ENCODE results near the gene EDN1. TPM values are rescaled to one million over a fixed set of nuclear protein-coding genes. Genes with fewer than 3 reads are reported as not detected.

Gene EDN1
- total RNA-seq, 3 donors from 2014 or later, result 11.5 to 51.7 (median 36.8) TPM

DNA sequence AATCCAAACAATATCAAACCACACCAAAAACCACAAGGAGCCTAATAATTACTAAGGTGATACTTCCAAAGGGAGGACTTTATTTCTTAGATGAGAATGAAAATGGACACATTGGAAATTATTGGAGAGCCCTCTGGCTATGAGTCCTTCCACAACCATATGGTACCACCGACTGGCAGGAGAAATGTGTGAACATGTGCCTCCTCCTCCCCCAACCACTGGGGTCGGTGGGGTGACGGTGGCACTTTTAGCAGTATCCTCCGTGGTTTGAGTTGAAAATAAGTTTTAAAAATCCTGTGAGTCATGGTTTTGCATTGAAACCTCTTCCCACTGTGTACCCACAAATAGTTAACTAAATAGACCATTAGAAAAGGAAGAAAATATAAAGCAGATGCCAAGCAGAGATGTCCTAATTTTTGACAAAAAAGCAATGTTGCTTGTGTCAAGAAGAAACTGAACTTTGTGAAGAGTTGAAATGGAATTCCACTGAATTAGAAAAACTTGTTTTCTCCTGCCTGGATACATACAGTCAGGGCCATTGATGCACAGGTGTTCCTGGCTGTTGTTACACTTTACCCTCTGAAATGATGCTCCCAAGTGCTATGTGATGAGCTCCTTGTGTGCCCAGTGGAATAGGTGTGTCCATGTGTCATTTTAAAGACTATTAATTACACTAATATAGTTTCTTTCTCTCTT is 3.2 kb downstream of the EDN1 start:
- H3K27ac ChIP-seq, result peak overlapping the region; percentile 57 to 91

GRCh38 chr6:12293931-12294807 is 4.0 kb downstream of the EDN1 start:
- no peaks in the 10 kb centered on the region for H3K27me3 ChIP-seq
- TF ChIP-seq POLR2AphosphoS5 (IDR thresholded peaks at IDR 0.05) (peak in 1 of 3 donors; percentile 35), POLR2A (IDR thresholded peaks at IDR 0.05) (no peak)
- no peaks in the 10 kb centered on the region for H3K36me3 ChIP-seq
- H3K4me3 ChIP-seq, result peak overlapping the region in 2 of 3 donors; percentile 44 to 54
- DNase-seq (ENCODE audit: low spot score in 2 of 2), result peak in 1 of 2 donors; percentile 24
- H3K9me3 ChIP-seq, result no peaks in the 10 kb centered on the region
- intact Hi-C loops (cut with DNase I; ENCODE audit: low total_unique reads), result no loop called here
- peak overlapping the region; percentile 46 to 91 for H3K27ac ChIP-seq
- H3K4me1 ChIP-seq, result no peaks in the 10 kb centered on the region

More for the DNA sequence above, 3.2 kb downstream of the EDN1 start:
- Histone ChIP-seq H3K4me3 (peak overlapping the region; percentile 44 to 69 (median 54)), H3K36me3 (no peaks in the 10 kb centered on the region), H3K27me3 (no peaks in the 10 kb centered on the region), H3K4me1 (no peaks in the 10 kb centered on the region), H3K9me3 (no peaks in the 10 kb centered on the region)
- intact Hi-C loops (cut with DNase I; ENCODE audit: low total_unique reads), result no loop called here
- no peak for DNase-seq (ENCODE audit: low spot score in 2 of 2)
- peak in 1 of 3 donors; percentile 55 for TF ChIP-seq POLR2AphosphoS5 (IDR thresholded peaks at IDR 0.05)
- TF ChIP-seq CTCF (IDR thresholded peaks at IDR 0.05), result no peak

- peak overlapping the region in 1 of 3 donors; percentile 44 for H3K4me3 ChIP-seq
- no peaks in the 10 kb centered on the region for H3K27me3 ChIP-seq
- no peak for DNase-seq (ENCODE audit: low spot score in 2 of 2)
- H3K9me3 ChIP-seq, result no peaks in the 10 kb centered on the region
- peak overlapping the region; percentile 49 to 91 for H3K27ac ChIP-seq
- H3K4me1 ChIP-seq, result no peaks in the 10 kb centered on the region
- intact Hi-C loops (cut with DNase I; ENCODE audit: low total_unique reads), result no loop called here
- TF ChIP-seq POLR2A (IDR thresholded peaks at IDR 0.05) (no peak), POLR2AphosphoS5 (IDR thresholded peaks at IDR 0.05) (no peak), CTCF (IDR thresholded peaks at IDR 0.05) (no peak)
- H3K36me3 ChIP-seq, result no peaks in the 10 kb centered on the region
Observed at GRCh38 chr6:12294851-12295536, 4.8 kb downstream of the EDN1 start.

GRCh38 chr6:12295558-12296254 is 5.5 kb downstream of the EDN1 start:
- no peak overlapping the region for H3K4me3 ChIP-seq
- no peaks in the 10 kb centered on the region for H3K4me1 ChIP-seq
- no peaks in the 10 kb centered on the region for H3K36me3 ChIP-seq
- H3K9me3 ChIP-seq, result no peaks in the 10 kb centered on the region
- TF ChIP-seq POLR2AphosphoS5 (IDR thresholded peaks at IDR 0.05) (no peak), POLR2A (IDR thresholded peaks at IDR 0.05) (no peak)
- H3K27me3 ChIP-seq, result no peaks in the 10 kb centered on the region
- no peak for DNase-seq (ENCODE audit: low spot score in 2 of 2)
- intact Hi-C loops (cut with DNase I; ENCODE audit: low total_unique reads), result no loop called here
- H3K27ac ChIP-seq, result peak overlapping the region; percentile 51 to 91

GRCh38 chr6:12296255-12296573 is 6.1 kb downstream of the EDN1 start:
- intact Hi-C loops (cut with DNase I; ENCODE audit: low total_unique reads), result no loop called here
- Histone ChIP-seq H3K27ac (peak overlapping the region; percentile 51 to 91), H3K4me3 (peak overlapping the region in 1 of 3 donors; percentile 3)

More at GRCh38 chr6:12296255-12296573, 6.1 kb downstream of the EDN1 start:
- H3K9me3 ChIP-seq, result no peaks in the 10 kb centered on the region
- no peaks in the 10 kb centered on the region for H3K36me3 ChIP-seq
- no peak for DNase-seq (ENCODE audit: low spot score in 2 of 2)
- no peak for TF ChIP-seq POLR2AphosphoS5 (IDR thresholded peaks at IDR 0.05)
- TF ChIP-seq CTCF (IDR thresholded peaks at IDR 0.05), result no peak
- no peak for TF ChIP-seq POLR2A (IDR thresholded peaks at IDR 0.05)
- no peaks in the 10 kb centered on the region for H3K4me1 ChIP-seq
- H3K27me3 ChIP-seq, result no peaks in the 10 kb centered on the region

Measured in breast epithelium (tissue), 4 donors.